Cardiac fibroblast (primary cell): ENCODE measurements around the gene STRN3.
A peak's percentile ranks its signal among the peaks of the same experiment; 100 is the strongest.

ENCODE experiments used
- DNase-seq, 2 donors: peaks; one replicate each; pipeline versions ENCODE4 v3.0.0 to v3.0.0-alpha.2; 2010; ENCODE audit warnings: low read depth in 2 of 2
- H3K4me3 ChIP-seq, 2 donors: replicated peaks in 1 of 2; 1 replicate in 1 of 2; 2 replicates in 1 of 2; pipeline ENCODE4 v1.5.1; 2011; ENCODE audit warnings: low read depth in 2 of 2, low read length in 2 of 2, mild to moderate bottlenecking in 2 of 2, moderate library complexity in 1 of 2
- CTCF ChIP-seq: IDR thresholded peaks from one replicate; pipeline ENCODE4 v1.5.1; 2011; ENCODE audit warnings: low read depth, mild to moderate bottlenecking, low read length, inconsistent platforms

Gene STRN3

GRCh38 chr14:30884901-30885300 lies 141.3 kb downstream of the STRN3 start:
- no peak for DNase-seq
- no peak overlapping the region for H3K4me3 ChIP-seq
- no peak for TF ChIP-seq CTCF

GRCh38 chr14:30883508-30884294 lies 142.5 kb downstream of the STRN3 start:
- H3K4me3 ChIP-seq: no peak overlapping the region
- TF ChIP-seq CTCF: no peak
- no peak for DNase-seq

GRCh38 chr14:30882431-30882830 lies 143.7 kb downstream of the STRN3 start:
- DNase-seq: peak in 1 of 2 donors; percentile 54
- no peak overlapping the region for H3K4me3 ChIP-seq
- TF ChIP-seq CTCF: no peak

GRCh38 chr14:30876692-30877091 lies 149.5 kb downstream of the STRN3 start:
- no peak for DNase-seq
- H3K4me3 ChIP-seq: no peak overlapping the region

GRCh38 chr14:30875788-30876053 lies 150.5 kb downstream of the STRN3 start:
- no peak for TF ChIP-seq CTCF
- H3K4me3 ChIP-seq: no peak overlapping the region
- no peak for DNase-seq

More at GRCh38 chr14:30876692-30877091, 149.5 kb downstream of the STRN3 start:
- TF ChIP-seq CTCF: no peak

- H3K4me3 ChIP-seq: peak overlapping the region; percentile 47 to 53
- no peak for DNase-seq
- TF ChIP-seq CTCF: no peak
Observed at GRCh38 chr14:30874999-30875787, 151.0 kb downstream of the STRN3 start.
